Activated naive CD4-positive, alpha-beta T cell treated with anti-CD3 and anti-CD28 coated beads, Interleukin-2, amount 50 U/mL, for 72 hours (primary cell): ENCODE results near the gene ITCH. TPM values are rescaled to one million over a fixed set of nuclear protein-coding genes. Genes with fewer than 3 reads are reported as not detected.
"Not testable (repeated sequence)": the region's sequence is repeated elsewhere in the genome, so short reads cannot be mapped to it uniquely, and the experiment has no call there.

Source experiments
- ATAC-seq, 2 donors: fragments of 150-1000 bp; cut with Tn5 transposase; 2 replicates each; pipeline ENCODE4 v1.10.0; 2021; ENCODE audit warnings: mild to moderate bottlenecking in 2 of 2, moderate library complexity in 2 of 2
- DNase-seq, 2 donors: peaks; one replicate each; pipeline ENCODE4 v3.0.0; 2021 to 2022; ENCODE audit warnings: low spot score in 2 of 2
- H3K27ac Mint-ChIP-seq, 2 donors: one replicate each; pipeline ENCODE4 v1.8.0; 2022; ENCODE audit warnings: mild to moderate bottlenecking in 2 of 2, mixed read lengths in 2 of 2
- H3K36me3 Mint-ChIP-seq, 2 donors: one replicate each; pipeline ENCODE4 v1.8.0; 2022; ENCODE audit warnings: mixed read lengths in 2 of 2
- H3K9me3 Mint-ChIP-seq, 2 donors: one replicate each; pipeline ENCODE4 v1.8.0; 2022; ENCODE audit warnings: mixed read lengths in 2 of 2
- total RNA-seq, 2 donors: library from RNA; stranded (reverse); gene quantifications; one replicate each; pipeline ENCODE4 v1.2.3, GENCODE V29; 2022

Gene ITCH
- total RNA-seq, 2 donors from 2014 or later: 37.4 to 49.5 TPM

DNA sequence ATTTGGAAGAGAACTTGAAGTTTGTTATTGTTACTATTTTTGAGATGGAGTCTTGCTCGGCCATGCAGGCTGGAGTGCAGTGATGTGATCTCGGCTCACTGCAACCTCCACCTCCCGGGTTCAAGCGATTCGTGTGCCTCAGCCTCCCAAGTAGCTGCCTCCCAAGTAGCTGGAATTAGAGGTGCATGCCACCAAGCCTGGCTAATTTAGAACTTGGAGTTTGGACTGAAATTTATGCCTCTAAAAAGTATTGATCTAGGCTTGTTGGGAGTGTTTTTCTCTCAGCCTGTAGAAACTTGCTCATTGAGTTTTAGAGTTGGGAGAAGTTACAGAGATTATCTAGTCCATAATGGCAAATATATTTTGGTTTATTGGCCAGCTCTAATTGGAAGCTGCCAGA, 4.1 kb downstream of the ITCH start:
- Mint-ChIP-seq H3K27ac (no peak overlapping the region), H3K36me3 (peaks cover 12 to 30% of the 10 kb centered on the region in 2 donors), H3K9me3 (no peaks in the 10 kb centered on the region)
- DNase-seq (no peak), ATAC-seq (no peak)

DNA sequence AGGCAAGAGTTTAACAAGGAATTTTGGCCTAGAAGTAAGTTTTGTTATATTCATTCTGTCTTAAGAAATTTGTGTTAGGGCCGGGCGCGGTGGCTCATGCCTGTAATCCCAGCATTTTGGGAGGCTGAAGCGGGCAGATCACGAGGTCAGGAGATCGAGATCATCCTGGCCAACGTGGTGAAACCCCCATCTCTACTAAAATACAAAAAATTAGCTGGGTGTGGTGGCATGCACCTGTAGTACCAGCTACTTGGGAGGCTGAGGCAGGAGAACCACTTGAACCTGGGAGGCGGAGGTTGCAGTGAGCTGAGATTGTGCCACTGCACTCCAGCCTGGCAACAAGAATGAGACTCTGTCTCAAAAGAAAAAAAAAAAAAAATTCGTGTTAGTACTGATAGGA, 4.8 kb downstream of the ITCH start:
- peaks cover 11 to 30% of the 10 kb centered on the region in 2 donors for H3K36me3 Mint-ChIP-seq
- not testable (repeated sequence) for ATAC-seq, DNase-seq, H3K27ac Mint-ChIP-seq, H3K9me3 Mint-ChIP-seq

DNA sequence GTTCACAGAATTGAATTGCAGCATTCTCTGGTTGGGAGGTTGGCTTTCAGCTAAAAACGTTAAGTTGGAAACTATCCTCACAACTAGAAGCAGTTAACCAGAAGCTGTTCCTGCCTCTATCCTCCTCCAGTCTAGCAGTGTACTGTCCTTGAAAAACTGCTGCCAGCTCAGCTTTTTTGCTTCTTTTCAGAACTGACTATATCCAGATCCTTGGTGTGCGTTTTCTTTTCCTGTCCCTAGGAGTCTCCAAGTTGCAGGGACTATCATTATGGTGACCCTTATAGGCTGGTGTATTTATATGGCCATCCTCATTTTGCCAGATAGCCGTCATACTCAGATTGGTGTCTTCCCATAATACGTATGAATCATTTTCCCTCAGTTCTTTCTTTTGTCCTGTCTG, 5.5 kb downstream of the ITCH start:
- Mint-ChIP-seq H3K36me3 (peaks cover 6 to 24% of the 10 kb centered on the region in 2 donors), H3K27ac (peak overlapping the region; percentile 70 to 71), H3K9me3 (no peaks in the 10 kb centered on the region)
- DNase-seq (no peak), ATAC-seq (no peak)

DNA sequence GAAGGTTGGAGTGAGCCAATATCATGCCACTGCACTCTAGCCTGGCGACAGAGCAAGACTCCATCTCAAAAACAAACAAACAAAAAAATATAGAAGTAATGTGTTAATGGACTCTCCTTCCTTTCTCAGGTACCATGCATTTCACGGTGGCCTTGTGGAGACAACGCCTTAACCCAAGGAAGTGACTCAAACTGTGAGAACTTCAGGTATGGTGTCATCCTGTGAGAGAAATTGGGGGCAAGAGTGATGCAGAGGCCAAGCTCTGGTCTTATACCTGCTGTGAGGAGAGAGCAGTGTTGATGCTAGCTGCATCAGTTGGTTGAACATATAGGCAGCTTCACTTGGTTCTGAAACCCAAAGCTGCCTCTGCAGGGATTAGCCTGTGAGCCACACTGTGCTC, 6.2 kb downstream of the ITCH start:
- H3K9me3 Mint-ChIP-seq: no peaks in the 10 kb centered on the region
- H3K36me3 Mint-ChIP-seq: peaks cover 6 to 26% of the 10 kb centered on the region in 2 donors
- H3K27ac Mint-ChIP-seq: peak overlapping the region; percentile 70 to 71
- DNase-seq (no peak), ATAC-seq (peak; percentile 78 to 89)

DNA sequence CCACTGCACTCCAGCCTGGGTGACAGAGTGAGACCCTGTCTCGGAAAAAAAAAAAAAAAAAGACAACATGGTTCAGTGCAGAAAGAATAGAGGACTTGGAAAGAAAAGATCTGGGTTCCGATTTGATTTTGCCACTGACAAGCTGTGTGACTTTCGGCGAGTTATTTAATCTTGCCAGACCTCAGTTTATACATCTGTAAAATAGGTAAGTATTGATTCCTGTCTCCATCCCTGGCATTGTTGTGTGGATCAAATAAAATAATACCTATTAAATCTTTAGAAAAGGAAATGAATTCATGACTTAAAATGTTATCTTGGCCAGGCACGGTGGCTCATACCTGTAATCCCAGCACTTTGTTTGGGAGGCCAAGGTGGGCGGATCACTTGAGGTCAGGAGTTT, 7.0 kb downstream of the ITCH start:
- Mint-ChIP-seq H3K9me3 (no peaks in the 10 kb centered on the region), H3K27ac (no peak overlapping the region), H3K36me3 (peaks cover 6 to 29% of the 10 kb centered on the region in 2 donors)
- ATAC-seq (no peak), DNase-seq (no peak)

DNA sequence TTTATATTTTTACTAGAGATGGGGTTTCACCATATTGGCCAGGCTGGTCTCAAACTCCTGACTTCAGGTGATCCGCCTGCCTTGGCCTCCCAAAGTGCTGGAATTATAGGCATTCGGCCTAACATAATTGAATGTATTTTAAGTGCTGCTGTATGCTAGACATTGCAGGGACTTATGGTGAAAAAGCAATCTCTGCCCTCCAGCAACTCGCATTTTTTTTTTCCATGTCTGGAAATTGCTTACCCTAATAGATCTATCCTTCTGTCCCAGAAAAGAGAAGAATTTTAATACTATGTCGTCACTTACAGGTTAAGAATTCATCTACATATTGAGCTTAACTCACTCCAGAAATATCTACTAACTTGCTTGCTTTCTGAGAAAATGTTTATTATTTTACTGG, 10.4 kb downstream of the ITCH start:
- H3K9me3 Mint-ChIP-seq: no peaks in the 10 kb centered on the region
- ATAC-seq (no peak), DNase-seq (no peak)
- H3K36me3 Mint-ChIP-seq: peaks cover 0 to 17% of the 10 kb centered on the region in 2 donors
- no peak overlapping the region for H3K27ac Mint-ChIP-seq

DNA sequence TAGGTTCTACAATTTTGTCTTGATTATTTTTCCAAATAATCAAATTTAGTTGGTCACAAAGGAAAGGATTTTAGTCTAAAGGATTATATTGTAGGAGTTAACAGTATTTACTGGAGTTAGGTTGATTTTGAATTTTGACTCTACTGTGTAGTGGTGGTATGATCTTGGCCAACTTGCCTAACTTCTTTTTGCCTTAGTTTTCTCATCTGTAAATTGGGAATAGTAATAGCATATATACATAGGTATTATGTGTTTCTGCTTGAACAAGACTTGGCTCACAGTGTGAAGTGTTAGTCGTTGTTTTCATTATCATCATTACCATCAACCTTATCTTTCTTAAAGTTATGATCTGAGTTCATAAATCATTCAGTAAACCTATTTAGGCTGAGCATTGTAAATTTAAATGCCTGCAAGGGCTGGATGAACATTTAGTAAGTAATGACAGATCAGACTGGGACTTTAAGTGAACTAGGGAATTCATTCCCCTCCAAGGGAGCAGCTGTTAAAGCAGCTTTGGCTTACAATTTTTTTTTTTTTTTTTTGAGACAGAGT, 11.2 kb downstream of the ITCH start:
- Mint-ChIP-seq H3K9me3 (no peaks in the 10 kb centered on the region), H3K36me3 (peaks cover 0 to 11% of the 10 kb centered on the region in 2 donors), H3K27ac (no peak overlapping the region)
- DNase-seq (no peak), ATAC-seq (no peak)

DNA sequence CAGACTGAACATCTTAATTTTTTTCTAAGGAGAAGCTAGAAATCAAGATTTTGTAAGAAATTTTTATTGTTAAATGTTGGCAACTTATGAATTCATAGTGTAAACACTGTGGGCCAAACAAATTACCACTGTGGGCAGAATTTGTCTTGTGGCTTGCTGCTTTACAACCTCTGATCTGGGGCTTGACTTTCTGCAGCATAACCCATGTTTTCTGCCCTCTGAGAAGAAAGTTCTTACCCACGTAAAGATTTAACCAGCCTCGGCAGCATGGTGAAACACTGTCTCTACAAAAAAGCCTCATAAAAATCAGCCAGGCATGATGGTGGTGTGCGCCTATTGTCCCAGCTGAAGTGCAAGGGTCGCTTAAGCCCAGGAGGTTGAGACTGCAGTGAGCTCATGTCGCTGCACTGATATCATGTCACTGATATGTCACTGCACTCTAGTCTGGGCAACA, 12.9 kb downstream of the ITCH start:
- DNase-seq: no peak
- no peak for ATAC-seq
- no peak overlapping the region for H3K27ac Mint-ChIP-seq
- no peaks in the 10 kb centered on the region for H3K9me3 Mint-ChIP-seq
- H3K36me3 Mint-ChIP-seq: peaks cover 0 to 5% of the 10 kb centered on the region in 2 donors

DNA sequence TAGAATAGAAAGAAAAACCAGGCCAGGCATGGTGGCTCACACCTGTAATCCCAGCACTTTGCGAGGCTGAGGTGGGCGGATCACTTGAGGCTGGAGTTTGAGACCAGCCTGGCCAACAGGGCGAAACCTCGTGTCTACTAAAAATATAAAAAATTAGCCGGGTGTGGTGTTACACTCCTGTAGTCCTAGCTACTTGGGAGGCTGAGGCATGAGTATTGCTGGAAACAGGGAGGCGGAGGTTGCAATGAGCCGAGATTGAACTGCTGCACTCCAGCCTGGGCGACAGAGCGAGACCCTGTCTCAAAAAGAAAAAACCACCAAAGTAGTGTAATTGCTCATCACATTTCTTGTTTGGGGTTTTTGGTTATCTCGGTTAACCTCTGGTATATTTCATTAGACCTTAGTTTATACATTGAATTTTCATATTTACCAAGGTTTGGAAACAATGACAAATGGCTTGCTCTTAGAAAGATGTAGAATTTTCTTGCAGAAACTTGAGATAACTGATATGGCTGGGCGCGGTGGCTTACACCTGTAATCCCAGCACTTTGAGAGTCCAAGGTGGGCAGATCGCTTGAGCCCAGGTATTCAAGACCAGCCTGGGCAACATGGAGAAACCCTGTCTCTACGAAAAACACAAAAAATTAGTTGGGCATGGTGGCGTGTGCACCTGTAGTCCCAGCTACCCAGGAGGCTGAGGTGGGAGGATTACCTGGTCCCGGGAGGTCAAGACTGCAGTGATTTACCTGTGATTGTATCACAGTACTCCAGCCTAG, 14.2 kb downstream of the ITCH start:
- ATAC-seq (peak; percentile 37 to 73), DNase-seq (no peak)
- Mint-ChIP-seq H3K27ac (peak overlapping the region in 1 of 2 donors; percentile 55), H3K36me3 (peaks cover 0 to 5% of the 10 kb centered on the region in 2 donors), H3K9me3 (no peaks in the 10 kb centered on the region)

DNA sequence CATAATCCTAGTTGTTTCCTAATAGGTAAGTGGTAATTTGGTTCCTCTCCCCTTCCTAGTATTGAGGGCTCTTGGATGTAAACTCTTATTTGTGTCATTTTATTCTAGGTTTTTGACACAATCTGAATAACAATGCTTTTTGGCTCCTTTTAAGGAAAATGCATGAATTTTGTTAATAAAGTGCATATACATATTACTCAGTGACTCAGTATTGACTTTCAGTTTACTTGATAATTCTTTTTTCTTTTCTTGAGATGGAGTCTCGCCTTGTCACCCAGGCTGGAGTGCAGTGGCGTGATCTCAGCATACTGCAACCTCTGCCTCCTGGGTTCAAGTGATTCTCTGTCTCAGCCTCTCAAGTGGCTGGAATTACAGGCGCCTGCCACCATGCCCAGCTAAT, 19.1 kb downstream of the ITCH start:
- ATAC-seq (no peak), DNase-seq (no peak)
- Mint-ChIP-seq H3K9me3 (no peaks in the 10 kb centered on the region), H3K27ac (no peak overlapping the region), H3K36me3 (no peaks in the 10 kb centered on the region)

DNA sequence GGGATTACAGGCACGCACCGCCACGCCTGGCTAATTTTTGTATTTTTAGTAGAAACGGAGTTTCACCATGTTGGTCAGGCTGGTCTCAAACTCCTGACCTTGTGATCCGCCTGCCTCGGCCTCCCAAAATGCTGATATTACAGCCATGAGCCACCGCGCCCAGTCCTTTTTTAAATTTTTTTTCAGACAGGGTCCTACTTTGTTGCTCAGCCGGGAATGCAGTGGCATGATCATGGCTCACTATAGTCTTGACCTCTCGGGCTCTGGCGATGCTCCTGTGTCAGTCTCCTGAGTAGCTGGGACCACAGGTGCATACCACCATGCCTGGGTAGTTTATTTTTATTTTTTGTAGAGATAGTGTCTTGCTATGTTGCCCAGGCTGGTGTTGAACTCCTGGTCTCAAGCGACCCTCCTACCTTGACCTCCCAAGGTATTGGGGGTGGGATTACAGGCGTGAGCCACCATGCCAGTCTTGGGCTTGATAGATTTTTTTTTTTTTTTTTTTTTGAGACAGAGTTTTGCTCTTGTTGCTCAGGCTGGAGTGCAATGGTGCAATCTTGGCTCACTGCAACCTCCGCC, 19.9 kb downstream of the ITCH start:
- H3K36me3 Mint-ChIP-seq, DNase-seq, H3K27ac Mint-ChIP-seq, H3K9me3 Mint-ChIP-seq, ATAC-seq: not testable (repeated sequence)

DNA sequence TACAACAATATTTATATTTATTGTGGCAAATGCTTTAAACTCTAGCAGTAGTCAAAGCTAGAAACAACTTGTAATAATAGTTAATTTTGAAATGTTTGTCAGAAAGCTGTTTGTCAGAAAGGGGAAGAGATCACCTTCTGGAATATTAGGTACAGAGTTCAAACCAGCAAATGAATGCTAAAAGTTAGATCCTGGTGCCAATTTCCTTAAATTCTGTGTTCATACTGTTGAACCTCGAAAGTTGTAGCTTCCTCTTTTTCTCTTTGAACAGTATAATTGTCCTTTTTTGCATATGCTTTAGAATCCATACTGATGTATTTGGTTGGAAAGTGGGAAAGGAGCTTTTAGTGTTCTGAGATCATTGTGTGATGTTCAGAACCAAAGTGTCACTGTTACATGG, 22.4 kb downstream of the ITCH start:
- Mint-ChIP-seq H3K36me3 (peaks cover 0 to 4% of the 10 kb centered on the region in 2 donors), H3K9me3 (no peaks in the 10 kb centered on the region), H3K27ac (no peak overlapping the region)
- no peak for DNase-seq
- no peak for ATAC-seq

DNA sequence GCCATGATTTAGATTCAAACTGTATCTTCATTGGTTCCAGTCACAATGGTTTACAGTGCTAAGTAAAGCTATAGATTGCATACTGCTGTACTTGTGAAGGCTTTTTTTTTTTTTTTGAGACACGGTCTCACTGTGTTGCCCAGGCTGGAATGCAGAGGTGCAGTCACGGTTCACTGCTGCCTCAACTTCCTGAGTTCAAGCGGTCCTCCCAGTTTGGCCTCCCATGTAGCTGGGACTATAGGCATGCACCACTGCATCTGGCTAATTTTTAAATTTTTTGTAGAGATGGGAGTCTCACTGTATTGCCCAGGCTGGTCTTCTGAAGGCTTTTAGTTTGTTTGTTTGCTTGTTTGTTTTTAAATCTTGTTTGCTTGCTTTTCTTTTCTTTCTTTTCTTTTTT, 24.9 kb downstream of the ITCH start:
- DNase-seq (no peak), ATAC-seq (no peak)
- Mint-ChIP-seq H3K9me3 (no peaks in the 10 kb centered on the region), H3K36me3 (peaks cover 0 to 4% of the 10 kb centered on the region in 2 donors), H3K27ac (peak overlapping the region in 1 of 2 donors; percentile 30)

DNA sequence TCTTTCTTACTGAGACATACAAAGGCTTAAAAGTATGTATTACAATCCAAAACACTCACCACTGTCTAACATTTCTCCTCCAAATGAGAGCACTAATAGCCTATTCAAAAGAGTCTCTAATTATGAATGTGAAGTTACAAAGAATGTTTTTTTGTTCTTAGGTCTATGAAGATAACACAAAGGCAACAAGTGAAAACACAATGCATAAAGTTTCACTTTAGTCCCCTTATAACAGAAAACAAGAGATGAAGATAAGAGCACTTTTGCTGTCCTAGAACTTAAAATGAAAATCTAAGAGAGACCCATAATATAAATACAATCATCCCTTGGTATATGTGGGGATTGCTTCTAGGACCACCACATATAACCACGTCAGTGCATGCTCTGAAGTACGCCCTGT, 25.6 kb downstream of the ITCH start:
- Mint-ChIP-seq H3K27ac (no peak overlapping the region), H3K36me3 (peaks cover 0 to 4% of the 10 kb centered on the region in 2 donors), H3K9me3 (no peaks in the 10 kb centered on the region)
- ATAC-seq (no peak), DNase-seq (no peak)

DNA sequence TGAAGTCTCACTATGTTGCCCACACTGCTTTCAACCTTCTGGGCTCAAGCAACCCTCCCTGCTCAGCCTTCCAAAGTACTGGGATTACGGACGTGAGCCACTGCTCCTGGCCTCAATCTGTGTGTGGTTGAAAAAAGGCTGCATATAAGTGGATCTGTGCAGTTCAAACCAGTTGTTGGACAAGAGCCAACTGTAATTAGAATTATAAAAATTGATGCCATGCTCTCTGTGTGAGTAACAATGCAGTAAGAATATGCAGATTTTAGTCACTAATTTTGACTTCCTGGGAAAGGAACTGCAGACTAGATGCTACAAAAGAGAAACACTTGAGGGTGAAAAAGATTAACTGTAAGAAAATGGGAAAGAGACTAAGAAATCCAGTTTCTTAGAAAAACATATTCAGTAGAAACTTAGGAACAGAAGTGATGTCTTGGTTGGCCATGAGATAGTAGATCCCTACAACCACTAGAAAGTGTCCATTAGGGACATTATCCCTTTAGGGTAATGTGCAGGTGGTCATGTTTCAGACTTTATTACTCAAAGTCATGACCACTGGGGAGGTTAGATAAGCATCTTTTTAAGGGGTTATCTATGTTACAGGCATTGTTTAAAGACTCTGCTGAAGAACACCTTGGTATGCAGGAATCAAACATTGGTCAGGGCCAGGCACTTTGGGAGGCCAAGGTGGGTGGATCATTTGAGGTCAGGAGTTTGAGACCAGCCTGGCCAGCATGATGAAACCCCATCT, 26.3 kb downstream of the ITCH start:
- H3K27ac Mint-ChIP-seq: peak overlapping the region in 1 of 2 donors; percentile 27
- ATAC-seq: no peak
- DNase-seq: no peak
- H3K36me3 Mint-ChIP-seq: peaks cover 0 to 4% of the 10 kb centered on the region in 2 donors
- H3K9me3 Mint-ChIP-seq: no peaks in the 10 kb centered on the region

DNA sequence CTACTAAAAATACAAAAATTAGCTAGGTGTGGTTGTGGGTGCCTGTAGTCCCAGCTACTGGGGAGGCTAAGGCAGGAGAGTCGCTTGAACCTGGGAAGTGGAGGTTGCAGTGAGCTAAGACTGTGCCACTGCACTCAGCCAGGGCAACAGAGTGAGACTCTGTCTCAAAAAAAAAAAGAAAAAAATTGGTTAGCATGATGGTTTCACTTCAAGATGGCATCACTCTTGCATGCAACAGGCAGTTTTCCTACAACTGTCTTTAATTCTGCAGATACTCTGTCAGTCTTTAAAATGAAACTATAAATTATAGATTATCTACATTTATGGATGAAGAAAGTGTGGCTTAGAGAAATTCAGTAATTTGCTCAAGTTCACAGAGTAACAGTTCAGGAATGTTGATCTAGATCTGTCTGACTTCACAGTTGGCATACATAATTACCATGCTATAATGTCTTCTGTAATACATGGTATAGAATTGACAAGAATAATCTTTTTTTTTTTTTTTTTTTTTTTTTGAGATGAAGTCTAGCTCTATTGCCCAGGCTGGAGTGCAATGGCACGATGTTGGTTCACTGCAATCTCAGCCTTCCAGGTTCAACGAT, 27.0 kb downstream of the ITCH start:
- Mint-ChIP-seq H3K27ac (no peak overlapping the region), H3K9me3 (no peaks in the 10 kb centered on the region), H3K36me3 (peaks cover 0 to 4% of the 10 kb centered on the region in 2 donors)
- DNase-seq (no peak), ATAC-seq (no peak)

DNA sequence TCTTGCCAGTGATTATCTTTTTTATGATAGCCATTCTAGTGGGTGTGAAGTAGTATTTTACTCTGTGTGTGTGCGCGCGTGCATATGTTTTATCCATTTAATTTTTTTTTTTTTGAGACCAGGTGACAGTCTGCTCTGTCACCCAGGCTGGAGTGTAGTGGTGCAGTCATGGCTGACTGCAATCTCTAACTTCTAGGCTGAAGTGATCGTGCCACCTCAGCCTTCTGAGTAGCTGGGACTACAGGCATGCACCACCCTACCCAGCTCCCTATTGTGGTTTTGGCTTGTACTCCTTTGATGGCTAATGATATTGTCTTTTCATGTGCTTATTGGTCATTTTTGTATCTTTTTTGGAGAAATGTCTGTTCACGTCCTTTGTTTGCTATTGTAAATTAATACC, 33.3 kb downstream of the ITCH start:
- Mint-ChIP-seq H3K9me3 (no peaks in the 10 kb centered on the region), H3K27ac (no peak overlapping the region), H3K36me3 (peaks cover 4 to 11% of the 10 kb centered on the region in 2 donors)
- DNase-seq (no peak), ATAC-seq (no peak)
